ENCODE measurements around the gene KIF25.

The KIF25 gene

GRCh38 chr6:168078175-168078942, 80.9 kb downstream of the KIF25 start:
- ChIA-PET POLR2A (no interaction called here), CTCF (no interaction called here)
- no peak for DNase-seq (ENCODE audit: extremely low spot score)
- no peak for TF ChIP-seq CTCF (IDR thresholded peaks at IDR 0.05; ENCODE audit: control extremely low read depth, extremely low read depth, low read depth, missing control alignments)

- no peak for DNase-seq (ENCODE audit: extremely low spot score)
- TF ChIP-seq CTCF (IDR thresholded peaks at IDR 0.05; ENCODE audit: control extremely low read depth, extremely low read depth, low read depth, missing control alignments), result no peak
- POLR2A ChIA-PET, result no interaction called here
- CTCF ChIA-PET, result no interaction called here
Measured at GRCh38 chr6:168078943-168079405, 81.5 kb downstream of the KIF25 start, which contains the start of gene FRMD1. FRMD1 (minus strand) TSS chr6:168079212; CDS start chr6:168079094, 118 bp downstream.

- DNase-seq (ENCODE audit: extremely low spot score), result no peak
- CTCF ChIA-PET, result no interaction called here
- TF ChIP-seq CTCF (IDR thresholded peaks at IDR 0.05; ENCODE audit: control extremely low read depth, extremely low read depth, low read depth, missing control alignments), result no peak
- POLR2A ChIA-PET, result no interaction called here
Measured at GRCh38 chr6:168080393-168081077, 83.1 kb downstream of the KIF25 start.

GRCh38 chr6:168081858-168082546, 84.5 kb downstream of the KIF25 start:
- no peak for DNase-seq (ENCODE audit: extremely low spot score)
- POLR2A ChIA-PET, result no interaction called here
- CTCF ChIA-PET, result no interaction called here
- no peak for TF ChIP-seq CTCF (IDR thresholded peaks at IDR 0.05; ENCODE audit: control extremely low read depth, extremely low read depth, low read depth, missing control alignments)

GRCh38 chr6:168082860-168083513, 85.5 kb downstream of the KIF25 start:
- ChIA-PET CTCF (no interaction called here), POLR2A (no interaction called here)
- no peak for TF ChIP-seq CTCF (IDR thresholded peaks at IDR 0.05; ENCODE audit: control extremely low read depth, extremely low read depth, low read depth, missing control alignments)
- DNase-seq (ENCODE audit: extremely low spot score), result no peak

GRCh38 chr6:168083514-168083885, 86.0 kb downstream of the KIF25 start:
- no peak for DNase-seq (ENCODE audit: extremely low spot score)
- CTCF ChIA-PET, result no interaction called here
- no peak for TF ChIP-seq CTCF (IDR thresholded peaks at IDR 0.05; ENCODE audit: control extremely low read depth, extremely low read depth, low read depth, missing control alignments)

More at GRCh38 chr6:168083514-168083885, 86.0 kb downstream of the KIF25 start:
- POLR2A ChIA-PET, result no interaction called here

All from GM10248 (cell line).